Activated CD4-positive, CD25-positive, alpha-beta regulatory T cell treated with anti-CD3 and anti-CD28 coated beads, Interleukin-2, amount 50 U/mL, for 16 hours (primary cell): ENCODE results near the gene KCNN3.

Source experiments
- DNase-seq: peaks from one replicate; pipeline ENCODE4 v3.0.0-alpha.2; 2020; ENCODE audit warnings: low read depth, low spot score

Gene KCNN3

DNA sequence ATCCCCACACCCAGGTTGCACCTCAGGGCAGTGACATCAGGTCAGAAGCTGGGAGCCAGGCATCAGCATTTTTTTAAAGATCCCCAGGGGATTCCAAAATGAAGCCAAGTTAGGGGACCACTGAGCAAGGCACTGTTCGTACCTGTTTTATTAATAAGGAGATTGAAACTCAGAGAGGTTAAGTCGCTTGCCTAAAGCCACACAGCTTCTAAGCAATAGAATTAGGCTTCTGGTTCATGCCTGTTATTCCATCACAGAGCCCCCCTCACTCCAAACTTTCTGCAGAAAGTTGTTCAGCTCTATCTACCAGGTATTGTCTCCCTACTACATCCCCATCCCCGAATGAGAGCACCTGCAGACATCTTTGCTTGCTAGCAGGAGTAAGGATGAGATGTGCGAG, 28.7 kb downstream of the KCNN3 start:
- DNase-seq: no peak

DNA sequence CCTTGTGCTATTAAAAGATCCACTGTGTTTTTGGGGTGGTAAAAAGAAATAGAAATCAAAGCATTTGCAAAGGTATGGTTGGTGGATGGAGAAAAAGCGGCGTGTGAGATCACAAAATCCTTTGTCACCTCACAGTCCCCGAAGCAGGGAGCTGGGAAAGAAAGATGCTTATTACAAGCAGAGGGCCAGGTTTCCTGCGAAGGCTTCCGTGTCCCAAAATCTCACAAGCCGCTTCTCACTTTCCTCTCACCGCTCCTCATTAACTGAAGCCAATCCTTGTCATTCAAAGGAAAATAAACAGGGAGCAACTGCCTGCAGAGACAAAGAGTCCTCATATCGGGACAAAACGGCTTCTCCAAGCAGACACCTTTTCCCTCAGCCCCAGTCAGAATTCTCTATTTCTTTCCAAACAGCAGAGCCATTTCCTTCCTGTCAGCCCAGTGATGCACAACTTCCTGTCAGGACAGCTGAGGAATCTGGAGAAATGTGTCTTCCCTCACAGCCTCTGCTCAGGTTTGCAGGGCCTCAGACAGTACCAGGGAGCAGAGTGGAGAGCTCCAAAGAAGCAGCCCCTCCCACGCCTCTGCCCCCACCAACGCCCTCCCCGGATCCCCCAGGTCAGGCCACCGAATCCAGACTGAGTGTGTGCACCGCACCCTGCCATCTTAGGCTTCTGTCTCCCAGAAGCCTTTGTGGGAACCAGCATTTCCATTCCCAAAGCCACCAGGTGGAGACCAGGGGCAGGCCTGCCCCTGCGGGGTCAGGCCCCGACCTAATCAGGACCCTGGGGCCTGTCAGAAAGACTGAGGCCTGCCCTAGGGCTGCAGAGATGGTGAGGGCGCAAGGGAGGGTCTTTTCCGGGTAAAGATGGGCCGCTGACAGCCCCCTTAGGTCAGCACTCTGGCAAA, 29.6 kb downstream of the KCNN3 start:
- DNase-seq: no peak

- DNase-seq: no peak
These were observed 30.4 kb downstream of the KCNN3 start for GRCh38 chr1:154839691-154840090.

DNA sequence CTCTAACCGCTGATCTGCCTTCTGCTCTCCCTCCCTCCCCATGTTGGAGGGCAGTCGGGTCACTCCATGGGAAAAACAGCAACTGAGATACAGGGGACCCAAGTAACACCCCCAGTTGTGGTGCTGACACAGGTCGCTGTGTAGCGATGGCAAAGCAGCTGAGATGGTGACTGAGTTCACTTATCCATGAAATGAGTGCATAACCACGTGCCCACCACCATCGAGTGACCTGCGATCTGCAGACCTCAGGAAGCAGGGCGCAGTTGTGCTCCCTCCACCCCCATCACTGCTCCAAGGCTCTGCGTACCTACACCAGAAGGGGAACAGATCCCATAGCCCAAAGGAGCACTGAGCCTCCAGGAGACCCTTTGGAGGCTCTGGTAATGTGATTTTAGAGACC, 31.1 kb downstream of the KCNN3 start:
- no peak for DNase-seq

DNA sequence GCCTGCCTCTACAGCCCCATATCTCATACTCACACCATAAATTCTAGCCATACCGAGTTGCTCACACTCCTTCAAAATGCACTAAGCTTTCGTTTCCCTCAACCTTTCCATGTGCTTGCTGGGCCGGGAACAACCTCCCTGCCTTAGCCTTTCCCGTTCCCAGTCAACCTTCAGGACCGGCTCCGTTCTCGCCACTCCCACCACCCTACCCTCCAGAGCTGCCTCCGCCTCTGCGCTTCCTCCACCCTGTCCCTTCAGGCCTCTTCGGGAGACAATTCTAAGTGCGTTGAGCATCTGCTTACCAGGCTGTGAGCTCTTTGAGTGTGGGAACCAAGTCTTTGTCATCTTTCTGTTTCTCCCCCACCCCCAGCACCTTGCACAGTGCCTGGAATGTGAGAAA, 31.6 kb downstream of the KCNN3 start:
- no peak for DNase-seq

GRCh38 chr1:154837672-154838171, 32.4 kb downstream of the KCNN3 start:
- DNase-seq: no peak

- DNase-seq: no peak
These were observed 32.9 kb downstream of the KCNN3 start for GRCh38 chr1:154837034-154837671.

DNA sequence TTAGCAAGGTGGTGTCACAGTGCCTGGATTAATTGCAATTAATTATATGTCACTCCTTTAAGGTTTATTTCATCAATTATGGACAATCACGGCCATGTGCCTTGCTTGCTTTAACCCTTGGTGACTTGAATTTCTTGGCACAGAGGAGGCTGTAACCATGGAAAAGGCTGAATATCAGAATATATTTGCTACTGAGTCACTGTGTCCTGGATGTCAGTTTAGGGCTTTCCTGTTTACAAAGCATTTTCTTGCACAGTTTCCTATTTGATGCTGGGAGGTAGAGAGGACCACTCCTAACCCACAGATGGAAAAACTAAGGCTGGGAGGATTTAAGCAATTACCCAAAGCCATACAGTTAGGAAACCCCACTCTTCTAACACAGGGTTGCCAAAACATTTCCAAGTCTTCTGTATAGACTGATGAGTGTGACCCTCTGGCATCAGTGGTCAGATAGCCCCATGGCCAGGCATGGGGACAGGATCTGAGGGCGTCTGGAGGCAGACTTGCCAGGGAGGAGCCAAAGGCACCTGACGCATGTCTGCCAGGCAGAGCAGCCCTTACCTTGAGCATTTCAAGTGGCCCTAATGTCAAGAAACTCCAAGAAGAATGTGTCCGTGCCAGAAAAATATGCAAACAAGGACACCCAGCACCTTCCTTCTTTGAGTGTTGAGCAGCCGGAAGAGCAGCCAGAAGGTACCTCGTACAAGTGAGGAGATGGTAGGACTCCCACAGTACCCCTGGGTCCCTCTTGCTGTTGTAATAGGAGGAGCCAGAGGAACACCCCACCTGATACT, 34.4 kb downstream of the KCNN3 start:
- DNase-seq: no peak

- no peak for DNase-seq
These were observed 36.2 kb downstream of the KCNN3 start for GRCh38 chr1:154833841-154834240.

- DNase-seq: no peak
These were observed 36.9 kb downstream of the KCNN3 start for GRCh38 chr1:154833209-154833608.

DNA sequence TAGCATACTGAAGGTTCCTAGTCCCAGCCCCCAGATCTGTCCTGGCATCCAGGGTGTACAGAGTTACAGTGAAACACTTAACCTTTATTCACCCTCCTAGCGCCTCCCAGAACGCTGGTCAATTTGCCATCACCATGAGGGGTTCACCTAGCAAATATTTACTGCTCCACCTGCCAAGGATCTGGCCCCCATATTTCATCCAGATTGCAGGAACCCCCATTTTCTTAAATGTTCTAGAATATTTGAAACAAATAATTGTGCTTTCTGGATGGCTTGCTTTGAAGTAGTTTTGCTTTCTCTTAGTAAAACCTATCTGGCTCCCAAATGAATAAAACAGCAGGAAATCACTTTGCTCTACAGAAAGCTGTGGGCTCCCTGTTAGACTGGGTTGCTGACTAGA, 37.7 kb downstream of the KCNN3 start:
- DNase-seq: no peak

- no peak for DNase-seq
These were observed 38.6 kb downstream of the KCNN3 start for GRCh38 chr1:154831462-154831861.

DNA sequence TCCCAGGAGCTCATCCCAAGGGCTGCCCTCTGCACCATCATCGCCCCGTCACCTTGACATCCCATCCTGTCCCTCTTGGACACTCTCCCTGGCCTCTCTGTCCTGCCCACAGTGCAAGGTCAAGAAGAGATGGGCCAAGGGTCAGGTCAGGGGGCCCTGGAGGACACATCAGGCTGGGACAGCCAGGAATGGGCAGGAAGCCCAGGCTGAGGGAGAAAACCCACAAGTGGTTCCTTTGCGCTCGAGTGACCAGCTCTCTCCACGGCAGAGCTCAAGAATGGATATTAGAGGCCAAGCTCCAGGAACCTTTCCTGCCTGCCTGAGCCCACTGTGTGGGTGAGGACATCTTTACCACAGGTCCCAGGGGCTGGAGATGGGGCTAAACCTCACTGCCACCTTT, 41.0 kb downstream of the KCNN3 start:
- no peak for DNase-seq

- no peak for DNase-seq
These were observed 45.7 kb downstream of the KCNN3 start for GRCh38 chr1:154824179-154825000.

DNA sequence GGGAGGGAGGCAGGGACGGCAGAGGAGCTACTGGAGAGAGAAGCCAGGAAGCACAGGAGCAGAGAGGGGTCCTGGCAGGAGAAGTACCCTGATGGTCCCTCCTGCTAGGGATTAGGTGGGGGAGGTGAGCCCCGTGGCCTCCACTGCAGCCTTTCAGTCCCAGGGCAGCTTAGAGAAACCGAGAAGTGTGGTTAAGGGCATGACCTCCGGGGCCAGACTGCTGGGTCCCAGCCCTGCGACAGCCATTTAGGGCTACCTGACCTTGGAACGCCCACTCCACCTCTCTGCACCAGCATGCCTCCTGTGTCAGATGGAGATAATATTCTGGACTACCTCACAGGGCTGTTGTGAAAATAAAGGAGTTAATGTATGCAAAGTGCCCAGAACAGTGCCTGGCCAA, 47.4 kb downstream of the KCNN3 start:
- no peak for DNase-seq

- DNase-seq: no peak
These were observed 47.8 kb downstream of the KCNN3 start for GRCh38 chr1:154822233-154822632.

GRCh38 chr1:154821083-154821482, 49.0 kb downstream of the KCNN3 start:
- no peak for DNase-seq

DNA sequence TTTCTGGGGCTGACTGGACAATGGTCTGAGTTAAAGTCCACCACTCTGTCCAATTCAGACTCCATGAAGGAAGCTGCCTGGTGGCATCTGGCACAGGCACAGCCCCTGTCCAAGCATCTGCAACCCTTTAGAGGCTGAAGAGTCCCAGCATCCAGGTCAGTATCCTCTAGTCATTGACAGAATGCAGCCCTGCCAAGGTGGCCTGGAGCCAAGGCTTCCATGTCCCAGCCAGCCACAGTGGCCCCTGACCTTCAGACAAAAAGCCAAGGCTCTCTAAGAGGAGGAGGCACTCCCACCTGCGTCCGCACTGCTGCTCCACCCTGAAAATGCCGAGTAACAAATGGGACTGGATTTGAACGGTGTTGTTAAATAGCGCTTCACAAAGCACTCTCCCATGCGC, 49.4 kb downstream of the KCNN3 start:
- no peak for DNase-seq

GRCh38 chr1:154819628-154820590, 50.2 kb downstream of the KCNN3 start:
- DNase-seq: no peak

- no peak for DNase-seq
These were observed 51.2 kb downstream of the KCNN3 start for GRCh38 chr1:154818911-154819310.
